Keratinocyte (primary cell): ENCODE data around the gene BABAM2. TPM values are rescaled to one million over a fixed set of nuclear protein-coding genes. Genes with fewer than 3 reads are reported as not detected.

ENCODE experiments used
- DNase-seq: peaks from one replicate; pipeline ENCODE4 v3.0.0-alpha.2; 2011; ENCODE audit warnings: low read depth, missing footprints, low spot score
- FAIRE-seq: peaks from 2 replicates; lab custom pipeline; 2011; peaks lifted over from hg19 to GRCh38; lab: Jason Lieb, UNC
- H2AFZ ChIP-seq: 2 replicates; pipeline ENCODE4 v1.6.0; 2012; ENCODE audit warnings: low read length, control low read depth, inconsistent platforms; ENCODE audit not compliant: control insufficient read depth
- H3K27ac ChIP-seq: 2 replicates; pipeline ENCODE4 v1.5.1; 2011; ENCODE audit warnings: low read length; ENCODE audit not compliant: control insufficient read depth, insufficient read depth
- H3K27me3 ChIP-seq: 3 replicates; pipeline ENCODE4 v1.6.0; 2011; ENCODE audit warnings: low read length; ENCODE audit not compliant: control insufficient read depth, insufficient read depth; ENCODE audit errors: extremely low read depth
- H3K36me3 ChIP-seq, 2 experiments: 2 replicates in 1 of 2; 3 replicates in 1 of 2; pipeline ENCODE4 v1.5.1; 2011; ENCODE audit warnings: low read length in 2 of 2, mild to moderate bottlenecking in 1 of 2; ENCODE audit not compliant: control insufficient read depth in 2 of 2, insufficient read depth in 2 of 2; ENCODE audit errors: extremely low read depth in 1 of 2
- H3K4me1 ChIP-seq: 3 replicates; pipeline ENCODE4 v1.5.1; 2011; ENCODE audit warnings: low read length; ENCODE audit not compliant: control insufficient read depth, insufficient read depth; ENCODE audit errors: extremely low read depth
- H3K4me2 ChIP-seq: 3 replicates; pipeline ENCODE4 v1.6.0; 2011; ENCODE audit warnings: low read depth, low read length; ENCODE audit not compliant: control insufficient read depth, insufficient read depth; ENCODE audit errors: extremely low read depth
- H3K4me3 ChIP-seq, 3 experiments: fragments of 200-600 bp in 1 of 3; sonication (generic) in 1 of 3; 2 replicates in 2 of 3; 3 replicates in 1 of 3; pipeline ENCODE4 v1.5.1; 2011 to 2016; ENCODE audit warnings: low read length in 3 of 3, mild to moderate bottlenecking in 3 of 3, control low read depth in 2 of 3, inconsistent platforms in 1 of 3, low read depth in 1 of 3, mixed read lengths in 1 of 3, mixed run types in 1 of 3, moderate library complexity in 1 of 3; ENCODE audit not compliant: control insufficient read depth in 2 of 3, insufficient read depth in 2 of 3; ENCODE audit errors: extremely low read depth in 1 of 3
- H3K79me2 ChIP-seq: 2 replicates; pipeline ENCODE4 v1.6.0; 2012; ENCODE audit warnings: low read length; ENCODE audit not compliant: control insufficient read depth, insufficient read depth
- H3K9ac ChIP-seq: 3 replicates; pipeline ENCODE4 v1.6.0; 2011; ENCODE audit warnings: low read length; ENCODE audit not compliant: control insufficient read depth, insufficient read depth; ENCODE audit errors: extremely low read depth
- H3K9me1 ChIP-seq: 3 replicates; pipeline ENCODE4 v1.6.0; 2011; ENCODE audit warnings: low read length; ENCODE audit not compliant: control insufficient read depth, insufficient read depth; ENCODE audit errors: extremely low read depth
- H3K9me3 ChIP-seq: 2 replicates; pipeline ENCODE4 v1.5.1; 2012; ENCODE audit warnings: low read depth, low read length; ENCODE audit not compliant: control insufficient read depth
- H4K20me1 ChIP-seq: 3 replicates; pipeline ENCODE4 v1.6.0; 2011; ENCODE audit warnings: low read length; ENCODE audit not compliant: control insufficient read depth, insufficient read depth; ENCODE audit errors: extremely low read depth
- CTCF ChIP-seq, 3 experiments: IDR thresholded peaks in 1 of 3; conservative IDR thresholded peaks in 1 of 3; optimal IDR thresholded peaks in 1 of 3; 2 replicates in 2 of 3; 3 replicates in 1 of 3; pipeline versions ENCODE3 to v1.5.1; 2011; ENCODE audit warnings: low read length in 3 of 3, mild to moderate bottlenecking in 3 of 3, moderate library complexity in 2 of 3, control low read depth in 1 of 3, inconsistent platforms in 1 of 3; ENCODE audit not compliant: insufficient read depth in 2 of 3; ENCODE audit errors: extremely low read depth in 1 of 3
- EZH2 ChIP-seq: IDR thresholded peaks from one replicate; pipeline ENCODE4 v1.6.1; 2012; ENCODE audit warnings: inconsistent platforms, mild to moderate bottlenecking, low read length, moderate library complexity
- dilution Hi-C: fragments of 300-500 bp; cut with MboI; formaldehyde crosslinking; loops from one replicate; pipeline ENCODE4 v1.7.0; 2020; ENCODE audit warnings: low sequenced_read_pairs; ENCODE audit not compliant: extremely low pct_ligation_motif_present
- polyA plus RNA-seq, 5 experiments: library from polyadenylated mRNA; depleted of rRNA in 3 of 5; stranded (reverse) in 3 of 5; stranded (forward) in 1 of 5; unstranded in 1 of 5; fragments of >200 nt; gene quantifications; 1 replicate in 1 of 5; 2 replicates in 3 of 5; 3 replicates in 1 of 5; pipeline versions ENCODE4 v1.2.1 to v1.2.3, GENCODE V29; 2011 to 2012; ENCODE audit warnings: missing spikeins in 2 of 5, low read depth in 1 of 5, low replicate concordance in 1 of 5

The BABAM2 gene
- polyA plus RNA-seq, 1 donor (not counting 4 experiments of a cell fraction or from before 2014, with no cell fraction given): 29.8 TPM

- Histone ChIP-seq H3K4me2 (no peak overlapping the region), H3K27me3 (no peaks in the 10 kb centered on the region), H3K79me2 (no peaks in the 10 kb centered on the region), H3K4me1 (peaks cover 8% of the 10 kb centered on the region), H2AFZ (no peak overlapping the region), H3K27ac (no peak overlapping the region), H3K9me3 (no peaks in the 10 kb centered on the region), H3K4me3 (no peak overlapping the region), H3K9ac (no peak overlapping the region), H4K20me1 (no peaks in the 10 kb centered on the region), H3K9me1 (no peaks in the 10 kb centered on the region), H3K36me3 (no peaks in the 10 kb centered on the region)
- TF ChIP-seq CTCF (optimal IDR thresholded peaks at IDR 0.05 in 1 of 3, IDR thresholded peaks at IDR 0.05 in 1 of 3, conservative IDR thresholded peaks at IDR 0.05 in 1 of 3; ENCODE audit: extremely low read depth in 1 of 3, insufficient read depth in 2 of 3, low read length in 3 of 3): no peak
- no peak for TF ChIP-seq EZH2
- no peak for FAIRE-seq
- DNase-seq: no peak
- dilution Hi-C loops: no loop called here
Measured at GRCh38 chr2:28053597-28053996, 163.1 kb downstream of the BABAM2 start.

- Histone ChIP-seq H3K36me3 (no peaks in the 10 kb centered on the region), H3K27me3 (no peaks in the 10 kb centered on the region), H3K4me1 (peaks cover 4% of the 10 kb centered on the region), H3K4me2 (no peak overlapping the region), H2AFZ (no peak overlapping the region), H3K9me1 (no peaks in the 10 kb centered on the region), H3K27ac (no peak overlapping the region), H3K79me2 (no peaks in the 10 kb centered on the region), H4K20me1 (no peaks in the 10 kb centered on the region), H3K9me3 (no peaks in the 10 kb centered on the region), H3K4me3 (no peak overlapping the region), H3K9ac (no peak overlapping the region)
- no peak for DNase-seq
- FAIRE-seq: no peak
- dilution Hi-C loops: no loop called here
- no peak for TF ChIP-seq CTCF (optimal IDR thresholded peaks at IDR 0.05 in 1 of 3, IDR thresholded peaks at IDR 0.05 in 1 of 3, conservative IDR thresholded peaks at IDR 0.05 in 1 of 3; ENCODE audit: extremely low read depth in 1 of 3, insufficient read depth in 2 of 3, low read length in 3 of 3)
- no peak for TF ChIP-seq EZH2
Measured at GRCh38 chr2:28054916-28055315, 164.4 kb downstream of the BABAM2 start.
